ENCODE data around the gene SYT2.

DNA sequence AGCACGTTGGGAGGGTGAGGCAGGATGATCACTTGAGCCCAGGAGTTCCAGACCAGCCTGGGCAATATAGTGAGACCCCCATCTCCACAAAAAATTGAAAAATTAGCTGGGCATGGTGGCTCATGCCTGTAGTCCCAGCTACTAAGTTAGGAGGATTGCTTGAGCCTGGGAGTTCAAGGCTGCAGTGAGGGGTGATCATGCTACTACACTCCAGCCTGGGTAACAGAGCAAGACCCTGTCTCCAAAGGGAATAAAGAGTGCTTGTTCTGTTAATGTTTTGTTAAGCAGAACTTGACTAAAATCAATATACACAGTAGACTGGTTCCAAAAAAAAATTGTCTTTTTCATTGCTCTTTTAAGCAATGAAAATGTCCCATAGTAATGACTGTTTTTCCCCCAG is 146.4 kb downstream of the SYT2 start:
- TF ChIP-seq, protein P1, sequence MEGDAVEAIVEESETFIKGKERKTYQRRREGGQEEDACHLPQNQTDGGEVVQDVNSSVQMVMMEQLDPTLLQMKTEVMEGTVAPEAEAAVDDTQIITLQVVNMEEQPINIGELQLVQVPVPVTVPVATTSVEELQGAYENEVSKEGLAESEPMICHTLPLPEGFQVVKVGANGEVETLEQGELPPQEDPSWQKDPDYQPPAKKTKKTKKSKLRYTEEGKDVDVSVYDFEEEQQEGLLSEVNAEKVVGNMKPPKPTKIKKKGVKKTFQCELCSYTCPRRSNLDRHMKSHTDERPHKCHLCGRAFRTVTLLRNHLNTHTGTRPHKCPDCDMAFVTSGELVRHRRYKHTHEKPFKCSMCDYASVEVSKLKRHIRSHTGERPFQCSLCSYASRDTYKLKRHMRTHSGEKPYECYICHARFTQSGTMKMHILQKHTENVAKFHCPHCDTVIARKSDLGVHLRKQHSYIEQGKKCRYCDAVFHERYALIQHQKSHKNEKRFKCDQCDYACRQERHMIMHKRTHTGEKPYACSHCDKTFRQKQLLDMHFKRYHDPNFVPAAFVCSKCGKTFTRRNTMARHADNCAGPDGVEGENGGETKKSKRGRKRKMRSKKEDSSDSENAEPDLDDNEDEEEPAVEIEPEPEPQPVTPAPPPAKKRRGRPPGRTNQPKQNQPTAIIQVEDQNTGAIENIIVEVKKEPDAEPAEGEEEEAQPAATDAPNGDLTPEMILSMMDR (conservative IDR thresholded peaks at IDR 0.05 in 1 of 2, IDR thresholded peaks at IDR 0.05 in 1 of 2; ENCODE audit: extremely low read depth in 1 of 2, insufficient read depth in 1 of 2, low read depth in 1 of 2, low read length in 2 of 2), result no peak
- no peak for TF ChIP-seq EZH2 (IDR thresholded peaks at IDR 0.05; ENCODE audit: borderline replicate concordance, low read length)

All from mammary epithelial cell (primary cell).